Nephron progenitor cell (in vitro differentiated cells): ENCODE data around the gene EPS15.

Experiments
- DNase-seq: peaks from one replicate; pipeline ENCODE4 v3.0.0; 2021
- H3K27ac Mint-ChIP-seq: 2 replicates; pipeline ENCODE4 v1.8.0; 2021; ENCODE audit warnings: mild to moderate bottlenecking, moderate library complexity, mixed read lengths
- H3K27me3 Mint-ChIP-seq: 2 replicates; pipeline ENCODE4 v1.8.0; 2021; ENCODE audit warnings: mild to moderate bottlenecking, low read depth, mixed read lengths; ENCODE audit not compliant: poor library complexity
- H3K36me3 Mint-ChIP-seq: 2 replicates; pipeline ENCODE4 v1.8.0; 2021; ENCODE audit warnings: low read depth, mixed read lengths
- H3K4me1 Mint-ChIP-seq: 2 replicates; pipeline ENCODE4 v1.8.0; 2021; ENCODE audit warnings: mixed read lengths
- H3K4me3 Mint-ChIP-seq: 2 replicates; pipeline ENCODE4 v1.8.0; 2021; ENCODE audit warnings: mild to moderate bottlenecking, moderate library complexity, mixed read lengths
- H3K9me3 Mint-ChIP-seq: 2 replicates; pipeline ENCODE4 v1.8.0; 2021; ENCODE audit warnings: mild to moderate bottlenecking, moderate library complexity, mixed read lengths
- TF ChIP-seq, protein P1 (sequence below): fragments of 200-600 bp; sonication (generic); IDR thresholded peaks from 2 replicates; pipeline ENCODE4 v1.5.0; 2021; ENCODE audit warnings: antibody characterized with exemption

Gene EPS15

DNA sequence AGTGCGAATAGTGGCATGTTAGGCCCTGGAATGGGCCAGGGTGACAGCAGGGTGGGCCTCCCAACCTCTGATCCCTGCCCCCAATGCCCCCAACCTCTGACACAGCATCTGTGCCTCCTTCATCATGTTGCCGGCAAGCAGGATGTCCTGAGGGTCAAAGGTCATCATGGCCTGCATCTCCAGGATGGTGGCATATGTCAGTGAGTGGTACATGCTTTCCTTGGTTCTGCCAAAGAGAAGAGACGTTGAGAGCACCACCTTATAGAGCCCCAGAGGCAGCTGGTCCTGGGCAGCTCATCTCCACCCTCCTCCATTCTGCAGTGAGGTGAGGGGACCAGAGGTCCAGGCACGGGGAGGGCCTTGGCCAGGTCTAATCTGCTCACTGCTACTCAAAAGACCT is 206.3 kb downstream of the EPS15 start:
- no peaks in the 10 kb centered on the region for H3K36me3 Mint-ChIP-seq
- TF ChIP-seq, protein P1, sequence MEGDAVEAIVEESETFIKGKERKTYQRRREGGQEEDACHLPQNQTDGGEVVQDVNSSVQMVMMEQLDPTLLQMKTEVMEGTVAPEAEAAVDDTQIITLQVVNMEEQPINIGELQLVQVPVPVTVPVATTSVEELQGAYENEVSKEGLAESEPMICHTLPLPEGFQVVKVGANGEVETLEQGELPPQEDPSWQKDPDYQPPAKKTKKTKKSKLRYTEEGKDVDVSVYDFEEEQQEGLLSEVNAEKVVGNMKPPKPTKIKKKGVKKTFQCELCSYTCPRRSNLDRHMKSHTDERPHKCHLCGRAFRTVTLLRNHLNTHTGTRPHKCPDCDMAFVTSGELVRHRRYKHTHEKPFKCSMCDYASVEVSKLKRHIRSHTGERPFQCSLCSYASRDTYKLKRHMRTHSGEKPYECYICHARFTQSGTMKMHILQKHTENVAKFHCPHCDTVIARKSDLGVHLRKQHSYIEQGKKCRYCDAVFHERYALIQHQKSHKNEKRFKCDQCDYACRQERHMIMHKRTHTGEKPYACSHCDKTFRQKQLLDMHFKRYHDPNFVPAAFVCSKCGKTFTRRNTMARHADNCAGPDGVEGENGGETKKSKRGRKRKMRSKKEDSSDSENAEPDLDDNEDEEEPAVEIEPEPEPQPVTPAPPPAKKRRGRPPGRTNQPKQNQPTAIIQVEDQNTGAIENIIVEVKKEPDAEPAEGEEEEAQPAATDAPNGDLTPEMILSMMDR, result no peak
- no peaks in the 10 kb centered on the region for H3K9me3 Mint-ChIP-seq
- no peak overlapping the region for H3K4me3 Mint-ChIP-seq
- H3K27ac Mint-ChIP-seq, result no peak overlapping the region
- peaks cover 9% of the 10 kb centered on the region for H3K27me3 Mint-ChIP-seq
- no peak for DNase-seq
- H3K4me1 Mint-ChIP-seq, result peaks cover 19% of the 10 kb centered on the region

DNA sequence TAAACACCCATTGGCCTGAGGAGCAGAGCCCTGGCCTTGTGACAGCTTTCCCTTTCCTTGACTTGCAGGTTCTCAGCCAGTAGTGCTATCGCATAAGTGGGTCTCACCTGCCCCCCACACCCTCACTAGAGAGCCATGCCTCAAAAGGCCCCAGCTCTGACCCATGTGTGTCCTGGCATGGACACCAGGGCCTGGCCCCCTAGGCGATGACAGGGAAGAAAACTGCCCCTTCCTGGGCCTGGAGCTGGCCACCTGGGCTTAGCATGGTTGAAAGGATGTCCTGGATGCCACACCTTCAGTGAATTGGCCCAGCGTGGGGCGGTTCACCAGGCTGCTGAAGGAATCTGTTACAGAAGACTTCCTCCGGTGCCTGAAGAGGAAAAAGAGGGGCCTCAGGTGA is 207.2 kb downstream of the EPS15 start:
- H3K4me1 Mint-ChIP-seq, result peaks cover 14% of the 10 kb centered on the region
- no peak overlapping the region for H3K4me3 Mint-ChIP-seq
- H3K9me3 Mint-ChIP-seq, result no peaks in the 10 kb centered on the region
- peak overlapping the region; percentile 13 for H3K27ac Mint-ChIP-seq
- peaks cover 9% of the 10 kb centered on the region for H3K27me3 Mint-ChIP-seq
- no peaks in the 10 kb centered on the region for H3K36me3 Mint-ChIP-seq
- no peak for DNase-seq
- TF ChIP-seq, protein P1, result no peak

DNA sequence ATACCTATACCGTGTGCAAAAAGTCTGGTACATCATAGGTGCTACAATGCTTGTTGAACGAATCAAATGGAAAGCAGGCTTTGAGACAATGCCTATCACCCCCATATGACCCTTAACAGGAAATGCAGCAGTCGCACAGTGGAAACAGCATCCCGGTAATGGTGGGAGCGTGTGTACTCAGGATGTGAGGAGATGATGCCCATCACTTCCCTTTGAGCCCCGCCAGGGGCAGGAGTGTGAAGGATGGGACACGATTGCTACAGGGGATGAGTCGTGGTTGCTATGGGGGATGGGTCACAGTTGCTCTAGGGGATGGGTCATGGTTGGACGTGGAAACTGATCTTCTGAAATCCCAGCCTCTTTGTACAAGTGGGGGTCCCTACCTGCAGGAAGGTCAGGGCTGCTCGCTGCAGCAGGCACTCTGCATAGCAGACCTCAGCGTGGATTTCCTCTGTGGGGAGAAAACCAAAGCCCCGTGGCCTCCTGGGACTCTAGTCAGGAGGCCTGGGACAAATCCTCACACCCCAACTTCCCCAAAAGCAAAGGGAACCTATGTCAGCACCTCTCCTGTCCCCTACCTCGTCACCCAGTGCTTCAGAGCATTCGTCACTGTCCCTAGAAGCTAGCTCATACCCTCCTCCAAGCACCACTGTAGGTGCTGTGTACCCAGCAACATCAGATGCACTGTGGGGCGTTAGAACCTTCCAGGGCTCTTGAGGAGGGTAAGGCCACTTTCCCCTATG is 208.0 kb downstream of the EPS15 start:
- TF ChIP-seq, protein P1, result no peak
- no peak overlapping the region for H3K27ac Mint-ChIP-seq
- H3K27me3 Mint-ChIP-seq, result peaks cover 9% of the 10 kb centered on the region
- no peaks in the 10 kb centered on the region for H3K36me3 Mint-ChIP-seq
- no peaks in the 10 kb centered on the region for H3K9me3 Mint-ChIP-seq
- no peak overlapping the region for H3K4me3 Mint-ChIP-seq
- no peak for DNase-seq
- peaks cover 10% of the 10 kb centered on the region for H3K4me1 Mint-ChIP-seq

DNA sequence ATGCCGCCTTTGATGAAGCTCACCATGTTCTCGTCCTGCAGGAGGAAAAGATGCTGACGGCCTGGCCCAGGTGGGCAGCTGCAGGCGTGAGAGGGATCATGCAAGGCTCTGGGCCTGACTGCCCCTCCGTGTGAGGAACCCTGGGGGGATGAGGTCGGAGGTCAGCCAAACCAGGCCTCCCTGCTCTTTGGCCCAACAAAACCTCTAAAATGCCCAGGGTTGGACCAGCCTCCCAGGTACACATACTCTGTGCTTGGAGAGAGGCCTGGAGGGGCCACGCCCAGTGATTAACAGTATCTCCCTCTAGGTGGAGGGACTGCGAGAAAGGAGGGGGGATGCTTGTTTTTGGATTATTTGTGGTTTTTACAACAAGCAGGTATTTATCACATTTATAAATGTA is 209.8 kb downstream of the EPS15 start:
- peaks cover 17% of the 10 kb centered on the region for H3K4me1 Mint-ChIP-seq
- no peaks in the 10 kb centered on the region for H3K36me3 Mint-ChIP-seq
- TF ChIP-seq, protein P1, result no peak
- peaks cover 5% of the 10 kb centered on the region for H3K27me3 Mint-ChIP-seq
- DNase-seq, result no peak
- H3K4me3 Mint-ChIP-seq, result no peak overlapping the region
- H3K27ac Mint-ChIP-seq, result no peak overlapping the region
- H3K9me3 Mint-ChIP-seq, result no peaks in the 10 kb centered on the region

DNA sequence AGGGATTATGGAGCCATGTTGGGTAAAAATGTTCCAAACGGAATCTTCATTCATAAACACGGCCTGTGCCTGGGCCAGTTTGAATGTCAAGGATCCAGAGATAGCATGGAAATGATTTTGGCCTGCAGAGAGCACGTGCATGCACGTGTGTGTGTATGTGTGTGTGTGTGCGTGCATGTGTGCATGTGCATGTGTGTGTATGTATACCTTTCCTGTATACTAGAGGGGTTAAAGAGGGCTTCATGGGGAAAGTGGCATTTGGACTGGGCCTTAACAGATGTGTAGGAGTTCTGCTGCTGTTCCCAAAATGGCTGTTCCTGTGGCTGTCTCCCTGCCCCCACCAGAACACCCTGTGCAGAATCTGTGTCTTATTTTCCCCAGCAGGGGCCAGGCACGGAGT is 210.4 kb downstream of the EPS15 start:
- H3K36me3 Mint-ChIP-seq, result no peaks in the 10 kb centered on the region
- no peak overlapping the region for H3K4me3 Mint-ChIP-seq
- H3K4me1 Mint-ChIP-seq, result peaks cover 20% of the 10 kb centered on the region
- no peak overlapping the region for H3K27ac Mint-ChIP-seq
- H3K27me3 Mint-ChIP-seq, result peaks cover 5% of the 10 kb centered on the region
- no peaks in the 10 kb centered on the region for H3K9me3 Mint-ChIP-seq
- no peak for DNase-seq
- TF ChIP-seq, protein P1, result no peak

DNA sequence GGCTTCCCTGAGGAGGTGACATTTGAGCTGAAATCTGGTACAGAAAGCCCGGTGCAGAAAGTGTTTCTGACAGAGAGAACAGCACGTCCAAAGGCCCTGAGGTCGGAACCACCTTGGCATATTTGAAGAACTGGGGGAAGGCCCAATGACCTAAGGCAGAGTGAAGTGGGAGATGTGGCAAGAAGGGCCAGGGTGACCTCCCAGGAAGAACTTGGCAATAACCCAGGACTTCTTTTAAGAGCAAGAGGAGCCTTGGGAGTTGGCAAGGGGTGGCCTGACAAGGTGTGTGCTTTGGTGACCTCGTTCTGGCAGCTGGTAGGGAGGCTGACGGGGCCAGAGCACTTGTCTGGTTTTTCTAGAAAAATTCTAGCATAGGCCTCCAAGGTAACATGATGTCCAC is 212.1 kb downstream of the EPS15 start:
- H3K9me3 Mint-ChIP-seq, result no peaks in the 10 kb centered on the region
- TF ChIP-seq, protein P1, result no peak
- H3K4me1 Mint-ChIP-seq, result peaks cover 26% of the 10 kb centered on the region

More for the DNA sequence above, 212.1 kb downstream of the EPS15 start:
- no peaks in the 10 kb centered on the region for H3K36me3 Mint-ChIP-seq
- peaks cover 5% of the 10 kb centered on the region for H3K27me3 Mint-ChIP-seq
- DNase-seq, result no peak
- H3K4me3 Mint-ChIP-seq, result no peak overlapping the region
- no peak overlapping the region for H3K27ac Mint-ChIP-seq
